Right ventricle myocardium inferior (tissue), 1 donor: ENCODE measurements around the gene MAML2. TPM values are rescaled to one million over a fixed set of nuclear protein-coding genes. Genes with fewer than 3 reads are reported as not detected.

ENCODE experiments used
- ATAC-seq: fragments of 200-7000 bp; cut with Tn5 transposase; one replicate; pipeline ENCODE4 v1.9.1; 2020; ENCODE audit warnings: mild to moderate bottlenecking, moderate library complexity
- DNase-seq: peaks from one replicate; pipeline ENCODE4 v3.0.0; 2021; ENCODE audit errors: missing footprints
- intact Hi-C: fragments of 100-400 bp; cut with DNase I; formaldehyde crosslinking; loops from one replicate; pipeline ENCODE4 v1.11.0; 2022
- total RNA-seq: library from RNA; stranded (reverse); fragmentation: NEBNext Ultra II Directional; extraction: Animal tissue kit (Norgen Biotek cat#: 25700); gene quantifications from one replicate; pipeline ENCODE4 v1.2.1, GENCODE V29; 2021
- donor health status: DM: no; HTN: yes; CAD: no; lungs with severe emphysema.

Gene MAML2
- total RNA-seq, 1 donor from 2014 or later = 5.2 TPM

DNA sequence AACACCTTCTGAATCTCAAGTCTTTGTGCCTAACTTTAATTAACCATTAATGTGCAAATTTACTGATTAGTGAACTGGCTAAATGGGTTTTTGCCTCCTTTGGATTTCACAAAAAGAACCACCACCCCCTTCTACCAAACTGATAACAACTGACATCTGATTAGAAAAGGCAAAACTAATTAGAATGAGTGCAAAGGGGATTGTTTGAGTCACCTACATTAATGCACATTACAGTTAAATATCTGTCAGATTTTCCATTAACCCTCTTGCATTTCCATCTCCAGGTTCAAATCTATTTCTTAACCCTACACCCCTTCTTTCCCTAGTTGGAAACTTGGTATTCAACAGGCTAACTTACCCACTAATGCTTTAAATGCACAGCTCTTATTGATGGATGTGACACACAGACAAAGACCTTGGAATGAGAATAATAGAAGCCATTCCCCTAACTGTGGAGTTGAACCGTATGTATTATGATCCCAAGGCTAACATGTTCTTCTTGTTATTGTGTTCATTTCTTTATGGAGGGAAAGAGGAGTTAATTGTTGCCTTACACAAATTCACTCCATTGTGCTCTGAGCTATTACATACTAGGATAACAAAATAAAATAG lies 257.6 kb downstream of the MAML2 start:
- DNase-seq = no peak
- intact Hi-C loops = no loop called here
- ATAC-seq = no peak

DNA sequence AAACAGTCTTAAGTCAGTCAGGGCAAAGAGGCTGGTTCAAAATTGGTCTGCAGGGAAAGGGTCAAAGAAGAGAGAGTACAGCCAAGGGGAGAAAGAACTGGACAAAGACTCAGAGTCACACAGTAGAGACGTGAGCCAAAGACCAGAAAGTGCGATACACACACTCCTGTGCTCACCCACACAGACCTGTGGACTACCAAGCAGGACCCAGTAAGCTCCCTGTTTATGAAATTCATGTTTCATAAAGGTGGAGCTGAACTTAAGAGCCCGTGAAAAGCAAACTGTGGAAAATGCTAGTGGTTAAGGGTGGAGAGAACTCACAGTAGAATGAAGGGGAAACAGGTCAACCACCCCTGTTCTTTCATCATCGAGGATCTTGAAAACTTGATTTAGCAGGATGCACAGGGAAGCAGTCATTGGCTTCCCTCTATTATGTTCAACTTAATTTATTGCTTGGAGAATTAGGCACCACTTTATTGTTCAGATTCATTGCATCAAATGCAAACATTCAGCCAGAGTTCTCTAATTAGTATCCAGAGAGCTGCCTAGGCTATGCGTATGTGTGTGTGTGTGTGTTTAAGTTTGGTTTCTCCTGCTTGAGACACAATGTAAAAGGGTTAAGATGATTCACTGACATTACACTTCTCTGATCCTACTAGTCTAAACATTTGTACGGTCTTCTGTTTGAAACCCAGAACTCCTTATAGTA lies 258.2 kb downstream of the MAML2 start:
- no peak for DNase-seq
- intact Hi-C loops = no loop called here
- no peak for ATAC-seq

DNA sequence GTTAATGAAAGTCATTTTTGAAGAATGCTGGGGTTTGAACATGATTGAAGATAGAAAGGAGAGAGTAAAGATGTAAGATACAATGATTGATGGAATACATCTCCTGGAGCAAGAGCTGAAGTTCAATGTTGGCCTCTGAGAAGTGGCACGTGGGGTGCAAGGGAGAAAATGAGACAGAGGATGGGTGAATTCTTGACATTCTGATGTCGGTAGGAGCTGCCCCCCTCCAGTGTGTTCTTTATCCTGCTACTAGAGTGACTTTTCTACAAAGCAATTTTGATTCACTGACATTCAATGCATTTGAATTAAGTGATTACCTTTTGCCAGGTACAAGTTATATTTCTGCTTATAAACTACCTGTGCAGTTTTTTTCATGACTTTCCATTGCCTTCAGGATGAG lies 260.1 kb downstream of the MAML2 start:
- intact Hi-C loops = no loop called here

DNA sequence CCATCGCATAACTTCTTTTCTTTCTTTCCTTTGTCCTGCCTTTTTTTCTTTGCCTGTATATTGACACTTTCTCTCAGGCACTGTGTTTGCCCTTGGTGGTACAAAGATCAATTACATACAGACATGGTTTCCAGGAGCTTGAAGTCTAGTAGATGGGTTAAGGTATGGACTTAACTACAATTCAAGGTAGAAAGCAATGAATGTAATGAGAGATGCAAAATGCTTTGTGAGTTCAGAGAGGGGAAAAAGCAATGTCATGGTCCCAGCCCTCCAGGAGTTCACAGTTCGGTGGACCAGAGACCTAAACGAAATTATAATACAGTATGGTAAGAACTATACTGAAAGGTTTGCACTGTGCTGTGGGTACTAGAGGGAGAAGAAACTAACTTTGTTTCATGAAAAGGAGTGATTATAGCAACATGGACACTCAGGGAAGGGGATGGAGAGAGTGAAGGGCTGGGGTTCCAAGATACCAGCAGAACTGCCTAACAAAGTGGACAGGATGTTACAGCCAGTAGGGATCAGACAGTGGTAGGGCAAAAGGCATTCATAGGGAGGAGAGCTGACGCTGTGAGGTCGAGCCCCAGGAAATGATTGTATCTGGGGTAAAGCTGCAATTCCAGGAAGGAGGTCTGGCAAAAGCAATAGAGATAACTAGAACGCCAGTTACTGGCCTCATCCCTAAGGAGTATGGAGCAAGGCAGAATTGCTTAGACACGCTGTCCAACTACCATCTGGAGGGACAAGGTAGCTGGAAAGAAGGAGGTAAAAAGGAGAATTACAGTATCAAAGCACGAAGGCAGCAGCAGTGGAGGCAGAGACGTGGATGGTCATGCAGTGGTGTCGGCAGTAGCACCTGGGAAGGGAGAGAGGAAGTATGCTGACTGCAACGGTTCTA lies 260.7 kb downstream of the MAML2 start:
- ATAC-seq (peak; percentile 66), DNase-seq (no peak)
- intact Hi-C loops = no loop called here

More for the DNA sequence above, 260.1 kb downstream of the MAML2 start:
- ATAC-seq = no peak
- no peak for DNase-seq

DNA sequence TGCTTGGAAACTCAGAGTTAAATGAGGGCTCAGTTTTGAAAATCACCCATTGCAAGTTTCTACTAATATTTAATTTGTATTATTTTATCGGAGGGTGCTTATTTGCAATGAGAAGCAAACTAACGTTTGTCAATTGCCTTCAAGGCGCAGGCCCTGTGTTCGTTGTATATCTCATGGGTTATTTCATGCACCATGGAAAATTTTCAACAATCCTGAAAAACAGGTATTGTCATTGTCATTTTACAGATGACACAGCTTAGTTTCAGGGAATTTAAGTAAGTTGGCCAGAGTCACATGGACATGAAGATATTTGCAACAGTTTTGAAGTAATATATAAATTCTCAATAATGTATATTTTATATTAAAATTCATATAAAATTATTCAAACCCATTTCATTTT lies 261.4 kb downstream of the MAML2 start:
- DNase-seq = no peak
- intact Hi-C loops = no loop called here
- ATAC-seq = no peak

DNA sequence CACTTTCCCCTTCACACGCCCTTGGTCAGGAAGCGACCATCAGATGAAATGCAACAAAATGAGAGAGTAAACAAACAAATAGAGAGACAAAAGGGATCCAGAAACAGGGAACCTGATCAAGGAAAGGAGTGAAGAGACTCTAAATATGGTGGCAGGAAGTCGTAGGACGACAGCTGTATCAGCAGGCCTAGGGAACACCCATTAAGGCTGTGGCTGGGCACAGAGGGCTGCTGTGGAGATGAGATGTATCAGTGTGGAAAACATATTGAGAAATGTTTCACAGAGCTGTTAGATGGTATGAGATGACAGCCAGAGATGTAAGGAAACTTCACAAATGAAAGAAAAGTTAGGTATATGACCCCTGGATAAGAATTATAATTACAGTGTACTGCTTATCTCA lies 263.3 kb downstream of the MAML2 start:
- no peak for DNase-seq
- intact Hi-C loops = no loop called here
- ATAC-seq = no peak

DNA sequence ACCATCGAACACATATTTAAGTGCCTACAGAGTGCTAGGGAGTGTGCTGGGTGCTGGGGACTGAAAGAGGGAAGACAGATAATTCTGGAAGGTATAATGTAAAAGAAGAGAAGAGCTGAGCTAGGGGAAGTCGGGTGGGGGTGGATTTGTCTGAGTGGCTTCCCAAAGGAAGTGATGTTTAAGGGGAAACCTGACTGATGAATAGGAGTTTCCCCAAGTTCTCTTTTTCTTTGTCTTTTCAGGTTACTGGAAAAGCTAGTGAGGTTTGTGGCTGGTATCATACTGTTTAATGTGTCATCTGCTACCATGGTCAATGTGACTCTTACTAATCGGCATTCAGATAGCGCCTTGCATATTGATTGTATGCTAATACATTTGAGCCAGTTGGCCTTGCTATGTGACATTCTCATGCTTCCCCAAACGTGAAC lies 267.4 kb downstream of the MAML2 start:
- DNase-seq (no peak), ATAC-seq (no peak)
- intact Hi-C loops = no loop called here

DNA sequence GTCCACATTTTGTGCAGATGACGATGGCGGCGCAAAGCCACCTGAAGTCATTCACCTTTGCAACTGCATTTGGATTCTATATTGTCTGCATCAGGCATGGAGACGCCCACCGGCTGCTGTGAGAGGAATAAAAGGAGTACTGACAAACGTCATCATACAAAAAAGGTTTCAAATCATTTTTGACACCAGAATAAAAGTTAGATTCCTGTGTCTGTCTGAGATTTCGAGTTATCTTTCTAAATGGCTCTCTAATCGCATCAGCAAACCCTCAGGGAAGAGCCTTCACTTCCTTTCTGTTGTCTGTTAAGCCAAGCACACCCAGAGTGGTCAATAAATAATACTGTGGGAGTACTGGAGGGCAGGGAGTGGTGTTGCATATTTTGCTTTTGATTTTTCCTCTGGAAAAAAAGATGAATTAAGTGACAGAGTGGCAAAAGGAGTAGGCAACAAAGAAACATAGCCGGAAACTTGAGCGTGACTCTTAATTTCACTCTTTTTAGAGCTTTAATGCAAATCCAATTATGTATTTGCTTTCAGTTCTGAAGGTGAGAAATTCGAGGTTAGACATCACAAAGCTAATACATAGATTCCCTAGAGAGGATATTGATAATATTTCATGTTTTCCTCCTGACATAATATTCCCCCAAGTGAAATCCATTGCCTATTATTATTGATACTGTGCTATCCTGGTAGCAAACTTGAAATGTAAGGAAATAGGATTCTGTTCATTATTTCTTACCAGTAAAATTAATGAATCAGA lies 268.3 kb downstream of the MAML2 start:
- ATAC-seq (no peak), DNase-seq (no peak)
- intact Hi-C loops = no loop called here

DNA sequence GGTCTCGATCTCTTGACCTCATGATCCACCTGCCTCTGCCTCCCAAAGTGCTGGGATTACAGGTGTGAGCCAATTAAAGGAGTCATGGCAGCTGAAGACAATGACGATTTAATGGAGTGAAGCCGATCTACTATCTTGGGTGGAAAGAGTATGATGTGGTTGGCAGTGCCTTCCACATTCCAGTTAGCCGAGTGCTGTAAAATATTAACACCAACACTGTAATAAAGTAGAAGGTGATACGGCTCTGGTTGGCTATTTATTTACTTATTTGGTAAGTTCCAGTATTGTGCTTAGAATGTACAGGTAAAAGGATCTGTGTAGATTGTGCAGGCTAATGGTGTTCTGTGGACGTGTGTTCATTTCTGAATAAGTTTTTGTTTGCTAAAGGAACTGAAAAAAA lies 269.5 kb downstream of the MAML2 start:
- no peak for DNase-seq
- intact Hi-C loops = no loop called here
- ATAC-seq = no peak

DNA sequence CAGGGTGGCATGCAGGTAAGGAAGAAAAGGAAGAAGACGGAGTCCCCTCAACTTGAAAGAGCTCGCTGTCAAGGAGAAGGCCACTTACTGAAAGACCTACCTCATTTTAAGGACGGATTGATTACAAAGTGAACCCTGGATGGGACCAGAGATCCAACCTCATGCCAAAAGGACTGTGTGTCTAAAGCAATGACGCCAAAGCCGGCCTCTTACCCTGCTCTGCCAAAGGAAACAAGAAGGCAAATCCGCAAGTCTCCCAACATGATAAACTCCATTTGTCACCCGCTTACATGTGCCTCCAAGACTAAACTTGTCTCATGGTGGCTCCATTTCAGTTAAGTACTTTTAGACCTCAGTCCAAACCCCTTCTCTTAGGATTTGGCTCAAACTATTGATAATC lies 270.4 kb downstream of the MAML2 start:
- intact Hi-C loops = no loop called here
- peak; percentile 65 for DNase-seq
- peak; percentile 37 for ATAC-seq

DNA sequence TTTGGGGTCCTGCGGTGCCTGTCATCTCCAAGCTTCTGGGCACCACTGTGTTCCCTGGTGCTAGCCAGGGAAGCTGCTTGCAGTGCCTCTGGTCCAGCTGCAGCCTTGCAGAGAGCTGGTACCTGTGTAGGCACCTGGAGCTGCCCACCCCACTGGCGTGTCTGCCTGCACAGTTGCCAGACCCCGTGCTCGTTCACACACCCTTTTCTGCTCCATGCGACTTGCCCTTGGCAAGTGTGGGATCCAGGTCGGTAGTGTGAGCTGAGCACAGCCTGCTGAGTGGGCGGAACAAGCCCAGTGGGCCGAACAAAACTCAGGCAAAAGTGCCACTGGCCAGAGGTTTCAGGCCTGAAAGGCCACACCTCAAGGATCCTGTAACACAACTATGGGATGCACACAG lies 272.5 kb downstream of the MAML2 start:
- intact Hi-C loops = no loop called here

DNA sequence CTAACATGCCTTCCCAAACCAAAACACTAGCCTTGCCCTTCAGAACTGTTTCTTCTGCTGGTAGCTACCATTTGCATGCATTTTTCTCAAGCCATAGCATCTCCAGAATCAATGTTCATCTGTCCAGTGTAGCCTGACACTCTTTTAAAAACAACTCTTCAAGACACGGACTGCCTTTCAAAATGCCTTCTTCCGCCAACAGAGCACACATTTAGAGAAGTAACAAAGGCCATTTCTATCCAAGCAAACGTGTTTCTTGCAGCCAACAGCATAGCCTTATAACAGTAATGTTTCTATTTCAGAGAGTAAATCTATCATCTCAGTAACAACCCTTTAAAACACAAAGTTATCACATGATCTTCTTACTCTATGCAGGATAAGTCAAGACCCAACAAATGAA lies 275.8 kb downstream of the MAML2 start:
- DNase-seq (no peak), ATAC-seq (no peak)
- intact Hi-C loops = no loop called here

More for the DNA sequence above, 272.5 kb downstream of the MAML2 start:
- ATAC-seq (no peak), DNase-seq (no peak)

DNA sequence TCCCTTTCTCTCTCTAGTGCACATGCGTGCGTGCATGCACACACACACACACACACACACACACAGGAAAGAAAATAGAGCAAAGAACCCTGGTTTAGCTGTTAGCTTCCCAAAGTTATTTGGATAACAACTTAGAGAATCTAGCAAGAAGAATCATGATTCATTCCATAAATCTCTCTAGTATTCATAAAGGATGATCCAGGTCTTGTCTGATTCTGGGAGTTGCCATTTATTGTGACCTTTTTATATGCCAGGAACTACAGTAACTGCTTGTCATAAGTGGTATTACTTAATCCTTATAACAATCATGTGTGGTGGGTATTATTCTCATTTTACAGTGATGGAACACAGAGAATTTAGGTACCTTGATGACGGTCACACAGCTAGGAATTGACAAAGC lies 277.6 kb downstream of the MAML2 start:
- ATAC-seq = no peak
- DNase-seq = no peak
- intact Hi-C loops = no loop called here

DNA sequence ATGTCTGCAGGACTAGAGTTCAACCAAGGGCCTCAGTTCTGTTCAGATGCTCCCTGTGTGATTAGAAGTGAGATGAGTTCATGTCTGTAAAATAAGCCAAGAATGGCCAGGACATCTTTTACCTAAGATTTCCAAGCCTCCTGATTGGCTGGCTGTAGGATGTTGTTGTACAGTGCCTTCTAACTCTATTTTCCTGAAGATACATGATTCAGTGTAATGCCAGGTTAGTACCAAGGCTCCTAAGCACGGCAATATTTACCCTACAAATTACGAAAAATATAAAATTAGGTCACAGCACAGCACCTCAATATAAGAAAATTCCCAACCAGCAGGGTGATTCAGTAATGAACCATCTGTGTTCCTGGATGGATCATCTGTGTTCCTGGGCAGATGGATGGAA lies 279.1 kb downstream of the MAML2 start:
- intact Hi-C loops = no loop called here
- ATAC-seq = no peak
- DNase-seq = no peak

DNA sequence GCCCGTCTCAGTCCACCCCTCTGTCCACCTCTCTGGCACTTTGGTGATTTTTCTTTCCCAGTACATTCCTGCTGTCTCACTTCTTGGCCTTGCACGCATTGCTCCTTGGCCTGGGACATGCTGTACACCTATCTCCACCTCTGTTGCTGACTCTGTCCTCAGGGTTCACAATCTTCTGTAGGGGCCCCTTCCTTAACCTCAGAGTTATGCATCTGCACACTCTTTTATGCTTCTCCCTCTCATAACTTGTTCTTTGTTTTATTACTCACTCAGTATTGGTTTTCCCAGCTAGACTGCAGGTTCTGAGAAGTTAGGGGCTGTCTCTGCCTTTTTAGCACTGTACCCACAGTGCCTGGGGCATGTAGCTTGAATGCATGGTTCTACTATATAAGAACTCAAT lies 279.9 kb downstream of the MAML2 start:
- ATAC-seq = no peak
- intact Hi-C loops = no loop called here
- DNase-seq = no peak

DNA sequence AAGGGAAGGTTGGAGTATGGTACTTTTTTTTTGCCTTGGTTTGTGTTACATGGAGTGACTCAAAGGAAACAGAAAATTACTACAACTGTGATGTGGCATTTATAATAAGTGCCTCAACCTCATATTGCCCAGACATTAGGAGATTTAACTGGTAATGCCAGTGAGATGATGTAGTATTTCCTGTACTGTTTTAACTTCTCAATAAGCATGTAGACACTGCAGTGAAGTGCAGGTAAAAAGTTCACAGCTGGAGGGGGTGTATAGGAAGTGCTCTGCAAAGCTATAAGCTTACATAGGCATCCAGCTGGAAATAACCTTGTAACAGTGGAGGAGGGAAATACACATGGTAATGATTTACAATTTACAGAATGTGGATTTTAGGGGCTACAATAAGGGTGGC lies 280.9 kb downstream of the MAML2 start:
- intact Hi-C loops = no loop called here
- no peak for ATAC-seq
- DNase-seq = no peak

DNA sequence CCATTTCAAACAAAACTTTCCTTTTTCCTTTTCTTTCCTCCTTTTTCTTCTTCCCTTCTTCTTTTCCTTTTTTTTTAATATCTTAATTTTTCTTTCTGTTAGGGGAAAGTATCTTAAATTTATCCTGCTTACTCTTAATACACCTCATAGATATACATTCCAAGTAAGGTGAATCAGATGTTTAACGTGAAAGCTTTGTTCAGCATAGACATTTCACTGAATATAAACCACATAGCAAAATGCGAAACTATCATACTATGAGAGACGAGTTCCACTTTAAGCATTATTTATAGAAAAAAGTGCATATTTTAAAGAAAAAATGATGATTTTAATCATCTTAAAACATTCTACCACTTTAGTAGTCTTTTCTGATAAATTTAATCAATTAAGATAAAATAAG lies 281.3 kb downstream of the MAML2 start:
- DNase-seq = no peak

DNA sequence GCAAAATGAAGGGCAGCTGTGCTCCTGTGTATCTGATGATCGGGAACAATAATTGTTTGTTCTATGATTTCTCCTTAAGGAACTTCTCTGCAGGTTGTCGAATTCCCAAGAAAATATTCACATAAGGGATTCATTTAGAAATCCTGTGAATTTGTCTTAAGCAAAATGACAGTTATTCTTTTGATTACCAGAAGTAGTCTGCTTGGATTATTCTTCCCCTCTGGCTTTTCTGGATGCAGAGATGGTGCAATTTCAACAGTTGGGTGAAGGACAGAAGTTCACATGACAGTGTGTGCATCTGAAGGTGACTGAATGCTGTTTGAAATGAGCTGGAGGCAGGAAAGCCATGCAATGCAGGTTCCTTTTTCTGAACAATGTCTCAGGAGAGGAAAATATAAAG lies 281.9 kb downstream of the MAML2 start:
- DNase-seq = no peak
- intact Hi-C loops = no loop called here
- ATAC-seq = no peak

More for the DNA sequence above, 281.3 kb downstream of the MAML2 start:
- no peak for ATAC-seq
- intact Hi-C loops = no loop called here

DNA sequence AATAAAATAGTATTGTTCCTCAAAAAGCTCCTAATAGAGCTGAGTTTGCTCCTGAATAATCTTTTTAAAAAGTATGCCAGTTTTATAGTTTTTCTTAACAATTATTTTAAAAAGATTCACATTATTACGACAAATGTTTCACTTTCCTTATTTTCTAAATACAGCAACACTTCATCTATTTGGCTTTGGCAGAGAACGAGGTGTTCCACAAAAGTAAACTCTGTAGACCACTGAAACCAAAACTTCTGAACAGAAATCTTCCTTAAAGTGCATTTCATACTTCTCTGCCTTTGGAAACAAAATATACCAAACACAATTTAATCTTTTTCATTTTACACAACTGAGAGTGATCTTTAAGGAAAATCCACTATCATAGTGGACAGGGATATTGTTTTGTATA lies 285.5 kb downstream of the MAML2 start:
- DNase-seq (no peak), ATAC-seq (no peak)
- intact Hi-C loops = no loop called here
